ENCODE measurements around the gene ACTL10.

- TF ChIP-seq FOXM1 (IDR thresholded peaks at IDR 0.05; ENCODE audit: borderline replicate concordance): no peak
- no peak for TF ChIP-seq SP1 (IDR thresholded peaks at IDR 0.05)
- no peak for TF ChIP-seq ZNF384 (IDR thresholded peaks at IDR 0.05)
- TF ChIP-seq HDGF (IDR thresholded peaks at IDR 0.05; ENCODE audit: borderline replicate concordance): no peak
- no peak for TF ChIP-seq TARDBP (IDR thresholded peaks at IDR 0.05)
- TF ChIP-seq FOXA1 (IDR thresholded peaks at IDR 0.05): no peak
- no peak for TF ChIP-seq ELF4 (IDR thresholded peaks at IDR 0.05)
- no peak for TF ChIP-seq BHLHE40 (IDR thresholded peaks at IDR 0.05; ENCODE audit: borderline replicate concordance)
These were observed 13.4 kb upstream of the ACTL10 start for GRCh38 chr20:33653218-33653899.

All from HEK293T (cell line).